Gastroesophageal sphincter (tissue), 4 donors: ENCODE results near the gene RERE. TPM values are rescaled to one million over a fixed set of nuclear protein-coding genes. Genes with fewer than 3 reads are reported as not detected.

ENCODE experiments used
- ATAC-seq: fragments of 150-250 bp; one replicate; pipeline ENCODE4 v1.9.1; 2016; ENCODE audit warnings: mild to moderate bottlenecking, moderate library complexity
- H3K27ac ChIP-seq, 4 donors: fragments of 200-600 bp; sonication (generic) in 3 of 4; 1 replicate in 3 of 4; 2 replicates in 1 of 4; pipeline ENCODE4 v1.5.1; 2016 to 2019
- H3K27me3 ChIP-seq: fragments of 200-600 bp; sonication (generic); one replicate; pipeline ENCODE4 v1.5.1; 2019
- H3K36me3 ChIP-seq, 2 donors: fragments of 200-600 bp; sonication (generic); one replicate each; pipeline ENCODE4 v1.5.1; 2019; ENCODE audit warnings: control low read depth in 1 of 2
- H3K4me1 ChIP-seq, 3 donors: fragments of 200-600 bp; sonication (generic); 1 replicate in 2 of 3; 2 replicates in 1 of 3; pipeline ENCODE4 v1.5.1; 2016 to 2019; ENCODE audit warnings: control low read depth in 2 of 3
- H3K4me3 ChIP-seq, 2 donors: fragments of 200-600 bp; sonication (generic); one replicate each; pipeline ENCODE4 v1.5.1; 2019; ENCODE audit warnings: mild to moderate bottlenecking in 1 of 2, moderate library complexity in 1 of 2
- H3K9me3 ChIP-seq, 3 donors: fragments of 200-600 bp; sonication (generic); one replicate each; pipeline ENCODE4 v1.5.1; 2017 to 2019; ENCODE audit warnings: control low read depth in 2 of 3
- EP300 ChIP-seq: sonication (generic); formaldehyde crosslinking; IDR thresholded peaks from one replicate; pipeline ENCODE4 v1.6.1; 2017; ENCODE audit warnings: antibody characterized with exemption, mild to moderate bottlenecking
- POLR2A ChIP-seq, 2 donors: fragments of 450-650 bp; IDR thresholded peaks; one replicate each; pipeline ENCODE4 v1.6.1; 2017; ENCODE audit warnings: antibody characterized with exemption in 2 of 2, mild to moderate bottlenecking in 2 of 2, moderate library complexity in 1 of 2
- POLR2AphosphoS5 ChIP-seq: sonication (generic); formaldehyde crosslinking; IDR thresholded peaks from one replicate; pipeline ENCODE4 v1.6.1; 2017; ENCODE audit warnings: antibody characterized with exemption
- WGBS, 2 donors: methylation state at CpG; one replicate each; pipeline ENCODE4 v1.1.5; 2018; ENCODE audit warnings: low coverage in 1 of 2; 5-methylcytosine and 5-hydroxymethylcytosine counted together
- total RNA-seq, 4 donors: library from RNA; depleted of rRNA; stranded (reverse); fragments of >200 nt; gene quantifications; one replicate each; pipeline ENCODE4 v1.1.0, GENCODE V29; 2016
- TF ChIP-seq, protein P1 (sequence below), 4 experiments: fragments of 200-600 bp in 2 of 4; fragments of 450-650 bp in 2 of 4; sonication (generic) in 1 of 4; IDR thresholded peaks; one replicate each; pipeline ENCODE4 v1.5.1; 2017 to 2019; ENCODE audit warnings: antibody characterized with exemption in 4 of 4, mild to moderate bottlenecking in 2 of 4, moderate library complexity in 2 of 4

The RERE gene
- total RNA-seq, 4 donors from 2014 or later = 112 to 212 (median 139) TPM

DNA sequence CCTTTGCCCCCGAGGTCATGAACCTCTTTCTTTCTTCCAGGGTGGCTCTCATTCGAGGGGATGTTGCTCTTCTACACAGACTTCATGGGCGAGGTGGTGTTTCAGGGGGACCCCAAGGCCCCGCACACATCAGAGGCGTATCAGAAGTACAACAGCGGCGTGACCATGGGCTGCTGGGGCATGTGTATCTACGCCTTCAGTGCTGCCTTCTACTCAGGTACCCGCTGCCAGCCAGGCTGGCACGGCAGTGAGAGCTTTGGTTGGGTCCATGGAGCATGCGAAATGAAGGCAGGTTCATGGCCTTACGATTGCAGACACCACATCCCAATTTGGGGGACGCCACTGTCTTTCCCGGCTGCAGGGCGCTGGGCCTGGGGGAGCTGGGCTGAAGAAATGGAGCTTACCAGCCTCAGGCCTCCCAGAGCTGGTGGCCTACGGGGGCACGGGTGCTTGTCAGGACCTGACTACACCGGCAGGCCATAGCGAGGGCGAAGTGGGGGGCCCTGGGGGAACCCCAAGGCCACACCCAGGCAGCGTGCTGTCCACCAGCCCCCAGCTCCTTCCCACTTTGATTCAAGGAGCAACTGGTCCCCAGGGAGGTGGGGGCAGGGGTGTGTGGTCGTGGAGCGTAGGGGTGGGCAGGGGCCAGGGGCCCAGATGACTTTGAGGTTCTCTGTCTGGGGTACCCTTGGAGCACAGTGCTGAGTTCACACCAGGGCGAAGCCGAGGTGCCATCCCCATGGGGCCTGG lies 479.5 kb downstream of the RERE start:
- no peak for ATAC-seq
- peaks cover 0 to 9% (median 4%) of the 10 kb centered on the region in 3 donors for H3K4me1 ChIP-seq
- H3K27me3 ChIP-seq = no peaks in the 10 kb centered on the region
- no peak for TF ChIP-seq POLR2AphosphoS5
- TF ChIP-seq, protein P1, sequence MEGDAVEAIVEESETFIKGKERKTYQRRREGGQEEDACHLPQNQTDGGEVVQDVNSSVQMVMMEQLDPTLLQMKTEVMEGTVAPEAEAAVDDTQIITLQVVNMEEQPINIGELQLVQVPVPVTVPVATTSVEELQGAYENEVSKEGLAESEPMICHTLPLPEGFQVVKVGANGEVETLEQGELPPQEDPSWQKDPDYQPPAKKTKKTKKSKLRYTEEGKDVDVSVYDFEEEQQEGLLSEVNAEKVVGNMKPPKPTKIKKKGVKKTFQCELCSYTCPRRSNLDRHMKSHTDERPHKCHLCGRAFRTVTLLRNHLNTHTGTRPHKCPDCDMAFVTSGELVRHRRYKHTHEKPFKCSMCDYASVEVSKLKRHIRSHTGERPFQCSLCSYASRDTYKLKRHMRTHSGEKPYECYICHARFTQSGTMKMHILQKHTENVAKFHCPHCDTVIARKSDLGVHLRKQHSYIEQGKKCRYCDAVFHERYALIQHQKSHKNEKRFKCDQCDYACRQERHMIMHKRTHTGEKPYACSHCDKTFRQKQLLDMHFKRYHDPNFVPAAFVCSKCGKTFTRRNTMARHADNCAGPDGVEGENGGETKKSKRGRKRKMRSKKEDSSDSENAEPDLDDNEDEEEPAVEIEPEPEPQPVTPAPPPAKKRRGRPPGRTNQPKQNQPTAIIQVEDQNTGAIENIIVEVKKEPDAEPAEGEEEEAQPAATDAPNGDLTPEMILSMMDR (IDR thresholded peaks at IDR 0.05) = no peak
- TF ChIP-seq EP300 = no peak
- no peak for TF ChIP-seq POLR2A (IDR thresholded peaks at IDR 0.05)
- H3K9me3 ChIP-seq = no peaks in the 10 kb centered on the region
- peaks cover 0 to 72% of the 10 kb centered on the region in 2 donors for H3K36me3 ChIP-seq
- WGBS, 2 donors = 94 to 97% methylated on average over 3 to 10 of the region's 25 CpGs
- H3K4me3 ChIP-seq = no peak overlapping the region
- H3K27ac ChIP-seq = no peak overlapping the region

DNA sequence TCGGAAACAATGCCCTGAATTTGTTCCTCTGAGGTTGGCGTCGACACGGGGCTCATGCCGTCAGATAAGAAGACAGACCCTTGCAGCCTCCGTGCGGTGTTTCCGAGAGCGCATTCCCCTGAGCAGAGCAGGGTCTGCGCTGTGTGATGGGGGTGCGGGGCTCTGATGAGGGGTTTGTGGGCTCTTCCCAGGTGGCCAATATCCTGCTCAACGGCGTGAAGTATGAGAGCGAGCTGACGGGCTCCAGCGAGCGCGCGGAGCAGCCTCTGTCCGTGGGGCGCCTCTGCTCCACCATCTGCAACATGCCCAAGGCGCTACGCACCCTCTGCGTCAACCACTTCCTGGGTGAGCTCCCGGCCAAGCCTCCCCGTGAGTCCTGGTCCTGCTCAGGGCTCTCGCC lies 482.2 kb downstream of the RERE start:
- ATAC-seq = no peak
- 84% methylated on average over 6 of the region's 27 CpGs; no CpG with 5 or more reads in 1 of the 2 donors for WGBS, 2 donors
- no peak for TF ChIP-seq EP300
- TF ChIP-seq POLR2AphosphoS5 = no peak
- TF ChIP-seq, protein P1 (IDR thresholded peaks at IDR 0.05) = no peak
- TF ChIP-seq POLR2A (IDR thresholded peaks at IDR 0.05) = no peak
- H3K27ac ChIP-seq = no peak overlapping the region
- H3K36me3 ChIP-seq = peaks cover 0 to 90% of the 10 kb centered on the region in 2 donors
- no peaks in the 10 kb centered on the region for H3K27me3 ChIP-seq
- no peaks in the 10 kb centered on the region for H3K9me3 ChIP-seq
- H3K4me3 ChIP-seq = no peak overlapping the region
- no peaks in the 10 kb centered on the region for H3K4me1 ChIP-seq

DNA sequence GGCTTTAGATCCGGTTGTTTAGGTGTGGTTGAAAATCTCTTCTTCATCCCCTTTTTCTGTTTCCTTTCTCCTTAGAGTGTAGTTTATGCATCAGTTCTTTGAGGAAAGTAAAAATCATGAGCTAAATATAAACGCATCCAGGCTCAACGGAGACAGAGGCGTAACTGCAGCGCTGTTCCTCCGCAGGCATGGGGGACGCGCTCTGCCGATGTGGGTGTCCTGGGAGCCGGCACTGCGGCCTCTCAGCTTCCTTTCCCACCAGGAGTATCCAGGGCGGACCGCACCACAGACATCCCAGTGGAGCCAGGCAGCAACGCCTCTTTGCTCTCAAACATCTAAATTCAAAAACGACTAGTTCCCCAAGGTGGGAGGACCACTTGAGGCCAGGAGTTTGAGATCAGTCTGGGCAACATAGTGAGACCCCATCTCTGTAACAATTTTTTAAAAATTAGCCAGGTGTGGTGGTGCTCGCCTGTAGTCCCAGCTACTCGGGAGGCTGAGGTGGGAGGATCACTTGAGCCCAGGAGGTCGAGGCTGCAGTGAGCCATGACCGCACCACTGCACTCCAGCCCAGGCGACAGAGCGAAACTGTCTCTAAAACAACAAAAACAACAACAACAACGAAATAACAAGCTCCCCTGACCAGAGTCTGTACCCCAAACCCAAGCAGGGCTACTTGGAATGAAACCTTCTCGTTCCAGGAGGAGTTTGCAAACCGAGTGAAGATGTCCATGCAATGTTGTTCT lies 483.2 kb downstream of the RERE start:
- Histone ChIP-seq H3K36me3 (peaks cover 0 to 87% of the 10 kb centered on the region in 2 donors), H3K4me3 (no peak overlapping the region), H3K27me3 (no peaks in the 10 kb centered on the region), H3K27ac (no peak overlapping the region), H3K4me1 (no peaks in the 10 kb centered on the region), H3K9me3 (no peaks in the 10 kb centered on the region)
- 80 to 94% methylated on average over 2 to 3 of the region's 24 CpGs for WGBS, 2 donors
- ATAC-seq = no peak
- no peak for TF ChIP-seq POLR2A (IDR thresholded peaks at IDR 0.05)
- TF ChIP-seq POLR2AphosphoS5 = no peak

DNA sequence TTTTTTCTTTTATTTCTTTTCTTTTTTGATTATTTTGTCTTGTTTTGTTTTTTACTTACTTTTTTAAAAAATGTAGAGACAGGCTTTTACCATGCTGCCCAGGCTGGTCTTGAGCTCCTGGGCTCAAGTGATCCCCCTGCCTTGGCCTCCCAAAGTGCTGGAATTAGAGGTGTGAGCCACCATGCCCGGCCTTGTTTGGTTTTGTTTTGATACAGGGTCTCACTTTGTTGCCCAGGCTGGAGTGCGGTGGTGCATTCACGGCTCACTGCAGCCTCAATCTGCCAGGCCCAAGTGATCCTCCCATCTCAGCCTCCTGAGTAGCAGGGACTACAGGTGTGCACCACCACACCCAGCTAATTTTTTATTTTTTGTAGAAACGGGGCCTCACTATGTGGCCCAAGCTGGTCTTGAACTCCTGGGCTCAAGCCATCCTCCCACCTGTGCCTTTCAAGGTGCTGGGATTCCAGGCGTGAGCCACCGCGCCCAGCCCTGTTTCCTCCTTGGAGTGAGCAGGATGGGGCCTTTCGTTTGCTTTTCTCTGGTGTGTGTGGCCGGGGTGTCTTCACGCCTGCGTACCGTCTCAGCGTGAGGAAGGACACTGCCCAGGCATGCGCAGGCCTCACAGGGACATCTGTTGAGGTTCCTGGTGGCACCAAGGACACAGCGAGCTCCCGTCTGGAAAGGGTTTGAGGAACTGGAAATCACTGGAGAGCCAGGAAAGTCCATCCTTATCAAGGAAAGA lies 484.0 kb downstream of the RERE start:
- ATAC-seq = no peak
- Histone ChIP-seq H3K9me3 (no peaks in the 10 kb centered on the region), H3K4me3 (no peak overlapping the region), H3K27me3 (no peaks in the 10 kb centered on the region), H3K36me3 (peaks cover 0 to 83% of the 10 kb centered on the region in 2 donors), H3K27ac (no peak overlapping the region), H3K4me1 (no peaks in the 10 kb centered on the region)
- 91 to 94% methylated on average over 3 to 4 of the region's 16 CpGs for WGBS, 2 donors
- TF ChIP-seq POLR2AphosphoS5 (no peak), EP300 (no peak)
- TF ChIP-seq, protein P1 (IDR thresholded peaks at IDR 0.05) = no peak

DNA sequence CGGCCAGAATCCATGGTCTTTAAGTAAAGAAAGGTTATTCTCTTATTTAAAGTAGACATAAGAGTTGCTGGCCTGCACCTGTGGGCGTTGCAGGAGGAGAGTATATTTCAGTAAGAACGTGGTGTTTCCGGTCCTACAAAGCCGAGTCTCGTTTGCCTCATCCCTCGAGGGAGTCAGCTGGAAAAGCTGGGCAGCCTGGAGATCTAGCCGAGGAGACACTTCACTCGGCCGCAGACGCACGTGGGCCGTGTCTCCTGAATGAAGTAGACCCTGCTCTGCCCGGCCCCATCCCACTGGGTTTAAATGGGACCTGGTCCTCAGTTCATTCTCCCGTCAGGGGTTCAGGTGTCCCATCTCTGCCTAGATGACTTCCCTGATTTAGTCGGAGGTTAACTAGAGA lies 484.6 kb downstream of the RERE start:
- Histone ChIP-seq H3K36me3 (peaks cover 0 to 83% of the 10 kb centered on the region in 2 donors), H3K9me3 (no peaks in the 10 kb centered on the region), H3K4me3 (no peak overlapping the region), H3K27ac (no peak overlapping the region), H3K27me3 (no peaks in the 10 kb centered on the region), H3K4me1 (no peaks in the 10 kb centered on the region)
- ATAC-seq = no peak
- TF ChIP-seq, protein P1 (IDR thresholded peaks at IDR 0.05) = no peak
- no peak for TF ChIP-seq EP300
- WGBS, 2 donors = 93 to 100% methylated on average over 2 to 14 of the region's 16 CpGs
